Liver (tissue), 9 donors: ENCODE data around the gene ZFP36L1. TPM values are rescaled to one million over a fixed set of nuclear protein-coding genes. Genes with fewer than 3 reads are reported as not detected.

ENCODE experiments used
- DNase-seq: peaks from one replicate; pipeline ENCODE4 v3.0.0-alpha.2; 2017; ENCODE audit warnings: low spot score
- H3K27ac ChIP-seq, 2 donors: one replicate each; pipeline ENCODE4 v1.7.0; 2013; ENCODE audit warnings: inconsistent platforms in 2 of 2, low read length in 2 of 2, control low read depth in 1 of 2, low read depth in 1 of 2, mild to moderate bottlenecking in 1 of 2
- H3K27me3 ChIP-seq, 4 donors: one replicate each; pipeline versions ENCODE4 v1.6.1 to v1.7.0; 2013; ENCODE audit warnings: low read length in 3 of 4, inconsistent platforms in 1 of 4, mild to moderate bottlenecking in 1 of 4, moderate library complexity in 1 of 4; ENCODE audit not compliant: control insufficient read depth in 4 of 4, insufficient read depth in 4 of 4
- H3K36me3 ChIP-seq, 4 donors: one replicate each; pipeline versions ENCODE4 v1.6.1 to v1.7.0; 2013; ENCODE audit warnings: low read length in 3 of 4, mild to moderate bottlenecking in 3 of 4, low read depth in 1 of 4, moderate library complexity in 1 of 4; ENCODE audit not compliant: control insufficient read depth in 4 of 4, insufficient read depth in 3 of 4
- H3K4me1 ChIP-seq, 4 donors: one replicate each; pipeline versions ENCODE4 v1.6.1 to v1.7.0; 2013; ENCODE audit warnings: low read length in 3 of 4, mild to moderate bottlenecking in 3 of 4, moderate library complexity in 1 of 4; ENCODE audit not compliant: control insufficient read depth in 4 of 4, insufficient read depth in 4 of 4
- H3K4me3 ChIP-seq, 3 donors: one replicate each; pipeline versions ENCODE4 v1.6.1 to v1.7.0; 2013; ENCODE audit warnings: low read length in 3 of 3, control low read depth in 1 of 3, low read depth in 1 of 3, mild to moderate bottlenecking in 1 of 3
- H3K9ac ChIP-seq, 2 donors: one replicate each; pipeline ENCODE4 v1.7.0; 2013; ENCODE audit warnings: low read length in 2 of 2, mild to moderate bottlenecking in 2 of 2, moderate library complexity in 2 of 2, control low read depth in 1 of 2, low read depth in 1 of 2
- H3K9me3 ChIP-seq, 4 donors: one replicate each; pipeline versions ENCODE4 v1.6.1 to v1.7.0; 2013; ENCODE audit warnings: low read length in 3 of 4; ENCODE audit not compliant: control insufficient read depth in 4 of 4
- ATF3 ChIP-seq: IDR thresholded peaks from 2 replicates; pipeline ENCODE4 v1.6.1; 2016; ENCODE audit warnings: antibody characterized with exemption
- CTCF ChIP-seq: fragments of 150-350 bp; IDR thresholded peaks from 2 replicates; pipeline ENCODE4 v1.5.1; 2017; ENCODE audit warnings: improper control_type of control experiment, low read depth, low read length; ENCODE audit not compliant: missing input control
- EGR1 ChIP-seq, 2 donors: IDR thresholded peaks; 2 replicates each; pipeline ENCODE4 v1.6.1; 2016 to 2018; ENCODE audit warnings: antibody characterized with exemption in 2 of 2, low read depth in 2 of 2
- FOXA1 ChIP-seq: IDR thresholded peaks from 2 replicates; pipeline ENCODE4 v1.6.1; 2016; ENCODE audit warnings: antibody characterized with exemption
- FOXA2 ChIP-seq: IDR thresholded peaks from 2 replicates; pipeline ENCODE4 v1.6.1; 2016; ENCODE audit warnings: antibody characterized with exemption
- HNF4A ChIP-seq, 2 donors: conservative IDR thresholded peaks; 2 replicates each; pipeline ENCODE4 v1.6.1; 2016; ENCODE audit warnings: antibody characterized with exemption in 2 of 2, mild to moderate bottlenecking in 2 of 2
- HNF4G ChIP-seq: IDR thresholded peaks from 2 replicates; pipeline ENCODE4 v1.6.1; 2016; ENCODE audit warnings: antibody characterized with exemption
- JUND ChIP-seq, 2 donors: IDR thresholded peaks; 2 replicates each; pipeline ENCODE4 v1.6.1; 2016; ENCODE audit warnings: antibody characterized with exemption in 2 of 2
- MAX ChIP-seq: IDR thresholded peaks from 2 replicates; pipeline ENCODE4 v1.6.1; 2016; ENCODE audit warnings: antibody characterized with exemption
- NR2F2 ChIP-seq: IDR thresholded peaks from 2 replicates; pipeline ENCODE4 v1.6.1; 2016; ENCODE audit warnings: antibody characterized with exemption
- RAD21 ChIP-seq, 2 donors: IDR thresholded peaks; 2 replicates each; pipeline ENCODE4 v1.6.1; 2016; ENCODE audit warnings: antibody characterized with exemption in 2 of 2, mild to moderate bottlenecking in 2 of 2
- REST ChIP-seq: IDR thresholded peaks from 2 replicates; pipeline ENCODE4 v1.6.1; 2016; ENCODE audit warnings: antibody characterized with exemption, mild to moderate bottlenecking
- RXRA ChIP-seq, 2 donors: IDR thresholded peaks; 2 replicates each; pipeline ENCODE4 v1.6.1; 2017 to 2018; ENCODE audit warnings: antibody characterized with exemption in 2 of 2, mild to moderate bottlenecking in 1 of 2
- SP1 ChIP-seq: IDR thresholded peaks from 2 replicates; pipeline ENCODE4 v1.6.1; 2018; ENCODE audit warnings: antibody characterized with exemption, mild to moderate bottlenecking
- TAF1 ChIP-seq: conservative IDR thresholded peaks from 2 replicates; pipeline ENCODE4 v1.6.1; 2016; ENCODE audit warnings: antibody characterized with exemption, mild to moderate bottlenecking
- YY1 ChIP-seq: IDR thresholded peaks from 2 replicates; pipeline ENCODE4 v1.6.1; 2016; ENCODE audit warnings: antibody characterized with exemption, mild to moderate bottlenecking
- ZBTB33 ChIP-seq: IDR thresholded peaks from 2 replicates; pipeline ENCODE4 v1.6.1; 2016; ENCODE audit warnings: antibody characterized with exemption
- WGBS: extraction: QIAGEN DNeasy Blood & Tissue Kit; methylation state at CpG from one replicate; pipeline ENCODE4 v1.1.7; 2013; 5-methylcytosine and 5-hydroxymethylcytosine counted together
- polyA plus RNA-seq, 2 donors: library from polyadenylated mRNA; stranded (reverse) in 1 of 2; unstranded in 1 of 2; fragments of 200-250 nt in 1 of 2; fragments of >200 nt in 1 of 2; fragmentation: Nextera tagmentation in 1 of 2; extraction: Ambion mirVana in 1 of 2; gene quantifications; one replicate each; pipeline versions ENCODE4 v1.2.1 to v1.2.3, GENCODE V29; 2013 to 2015
- total RNA-seq, 2 donors: library from RNA; depleted of rRNA; stranded (reverse); fragments of >200 nt; gene quantifications; one replicate each; pipeline ENCODE4 v1.2.3, GENCODE V29; 2014
- donor health status: healthy.
- donor health status: healthy.
- donor health status: healthy.
- donor health status: healthy.
- donor health status: healthy.

ZFP36L1 gene
- total and polyA plus RNA-seq, 4 donors, result 25.0 to 170 (median 69.5) TPM

- Histone ChIP-seq H3K9ac (no peak overlapping the region), H3K36me3 (no peaks in the 10 kb centered on the region), H3K27ac (no peak overlapping the region), H3K27me3 (no peaks in the 10 kb centered on the region), H3K9me3 (no peaks in the 10 kb centered on the region), H3K4me3 (no peak overlapping the region), H3K4me1 (no peaks in the 10 kb centered on the region)
- 95% methylated on average over 5 of the region's 5 CpGs for WGBS
- no peak for DNase-seq
- TF ChIP-seq ATF3, result no peak
- no peak for TF ChIP-seq EGR1 (IDR thresholded peaks at IDR 0.05; ENCODE audit: low read depth in 2 of 2)
- TF ChIP-seq RAD21 (IDR thresholded peaks at IDR 0.05), result no peak
- no peak for TF ChIP-seq YY1
- no peak for TF ChIP-seq NR2F2
- TF ChIP-seq SP1, result no peak
- TF ChIP-seq JUND (IDR thresholded peaks at IDR 0.05), result no peak
- TF ChIP-seq REST, result no peak
- TF ChIP-seq FOXA1, result no peak
- TF ChIP-seq FOXA2, result no peak
- TF ChIP-seq HNF4G, result no peak
- no peak for TF ChIP-seq HNF4A (conservative IDR thresholded peaks at IDR 0.05)
- no peak for TF ChIP-seq RXRA (IDR thresholded peaks at IDR 0.05)
- TF ChIP-seq TAF1, result no peak
- TF ChIP-seq CTCF, result no peak
- no peak for TF ChIP-seq MAX
- no peak for TF ChIP-seq ZBTB33
Measured at GRCh38 chr14:68748691-68749090, 44.2 kb downstream of the ZFP36L1 start.

GRCh38 chr14:68748260-68748659, 44.6 kb downstream of the ZFP36L1 start:
- H3K36me3 ChIP-seq, result no peaks in the 10 kb centered on the region
- no peaks in the 10 kb centered on the region for H3K4me1 ChIP-seq
- H3K9me3 ChIP-seq, result no peaks in the 10 kb centered on the region
- no peak overlapping the region for H3K4me3 ChIP-seq
- no peak overlapping the region for H3K9ac ChIP-seq
- H3K27ac ChIP-seq, result no peak overlapping the region
- DNase-seq, result no peak
- 97% methylated on average over 10 of the region's 10 CpGs for WGBS
- TF ChIP-seq SP1 (no peak), NR2F2 (no peak), HNF4G (no peak), RAD21 (IDR thresholded peaks at IDR 0.05) (no peak), FOXA1 (no peak), TAF1 (no peak), RXRA (IDR thresholded peaks at IDR 0.05) (no peak)
- H3K27me3 ChIP-seq, result no peaks in the 10 kb centered on the region
